ENCODE results near the gene RNASEH2C.

- TF ChIP-seq, protein P1, sequence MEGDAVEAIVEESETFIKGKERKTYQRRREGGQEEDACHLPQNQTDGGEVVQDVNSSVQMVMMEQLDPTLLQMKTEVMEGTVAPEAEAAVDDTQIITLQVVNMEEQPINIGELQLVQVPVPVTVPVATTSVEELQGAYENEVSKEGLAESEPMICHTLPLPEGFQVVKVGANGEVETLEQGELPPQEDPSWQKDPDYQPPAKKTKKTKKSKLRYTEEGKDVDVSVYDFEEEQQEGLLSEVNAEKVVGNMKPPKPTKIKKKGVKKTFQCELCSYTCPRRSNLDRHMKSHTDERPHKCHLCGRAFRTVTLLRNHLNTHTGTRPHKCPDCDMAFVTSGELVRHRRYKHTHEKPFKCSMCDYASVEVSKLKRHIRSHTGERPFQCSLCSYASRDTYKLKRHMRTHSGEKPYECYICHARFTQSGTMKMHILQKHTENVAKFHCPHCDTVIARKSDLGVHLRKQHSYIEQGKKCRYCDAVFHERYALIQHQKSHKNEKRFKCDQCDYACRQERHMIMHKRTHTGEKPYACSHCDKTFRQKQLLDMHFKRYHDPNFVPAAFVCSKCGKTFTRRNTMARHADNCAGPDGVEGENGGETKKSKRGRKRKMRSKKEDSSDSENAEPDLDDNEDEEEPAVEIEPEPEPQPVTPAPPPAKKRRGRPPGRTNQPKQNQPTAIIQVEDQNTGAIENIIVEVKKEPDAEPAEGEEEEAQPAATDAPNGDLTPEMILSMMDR (IDR thresholded peaks at IDR 0.05) = no peak
- TF ChIP-seq POLR2A (IDR thresholded peaks at IDR 0.05) = no peak
Measured at GRCh38 chr11:65680192-65680743, 40.3 kb downstream of the RNASEH2C start.

Data from adrenal gland (tissue), 5 donors.